Measurements from ENCODE around the gene ATCAY.
"Not testable (repeated sequence)": the region's sequence is repeated elsewhere in the genome, so short reads cannot be mapped to it uniquely, and the experiment has no call there.

Gene ATCAY

DNA sequence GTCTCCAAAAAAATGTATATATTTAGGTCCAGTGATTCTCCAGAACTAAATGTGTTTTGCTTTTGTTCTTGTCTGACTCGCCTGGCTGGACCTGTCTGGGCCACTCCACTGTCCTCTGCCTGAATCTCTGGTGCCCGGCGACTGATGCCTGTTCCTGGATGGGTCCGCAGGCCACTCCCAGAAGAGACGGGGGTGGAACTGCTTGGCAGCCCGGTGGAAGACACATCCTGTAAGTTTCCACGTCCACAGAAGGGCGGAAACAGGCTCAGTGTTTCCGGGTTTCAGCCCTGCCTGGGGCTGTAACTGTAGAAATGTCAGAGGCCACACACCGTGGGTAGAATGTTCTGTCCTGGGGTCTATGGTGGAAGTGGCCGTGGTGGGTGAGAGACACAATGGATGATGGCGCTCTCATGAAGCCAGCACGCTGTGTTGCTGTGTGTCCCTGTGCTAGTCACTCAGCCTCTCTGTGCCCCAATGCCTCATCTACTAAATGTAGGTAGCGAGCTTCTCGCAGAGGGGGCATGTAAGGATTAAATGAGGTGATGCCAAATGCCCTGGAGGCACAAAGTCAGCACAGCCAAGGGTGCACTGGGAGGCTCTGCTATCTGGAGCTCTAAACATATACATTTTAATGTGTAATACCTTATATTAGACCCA lies 22.0 kb downstream of the ATCAY start:
- DNase-seq (ENCODE audit: low spot score), result no peak

GRCh38 chr19:3904233-3904632 lies 23.7 kb downstream of the ATCAY start:
- DNase-seq (ENCODE audit: low spot score), result no peak

DNA sequence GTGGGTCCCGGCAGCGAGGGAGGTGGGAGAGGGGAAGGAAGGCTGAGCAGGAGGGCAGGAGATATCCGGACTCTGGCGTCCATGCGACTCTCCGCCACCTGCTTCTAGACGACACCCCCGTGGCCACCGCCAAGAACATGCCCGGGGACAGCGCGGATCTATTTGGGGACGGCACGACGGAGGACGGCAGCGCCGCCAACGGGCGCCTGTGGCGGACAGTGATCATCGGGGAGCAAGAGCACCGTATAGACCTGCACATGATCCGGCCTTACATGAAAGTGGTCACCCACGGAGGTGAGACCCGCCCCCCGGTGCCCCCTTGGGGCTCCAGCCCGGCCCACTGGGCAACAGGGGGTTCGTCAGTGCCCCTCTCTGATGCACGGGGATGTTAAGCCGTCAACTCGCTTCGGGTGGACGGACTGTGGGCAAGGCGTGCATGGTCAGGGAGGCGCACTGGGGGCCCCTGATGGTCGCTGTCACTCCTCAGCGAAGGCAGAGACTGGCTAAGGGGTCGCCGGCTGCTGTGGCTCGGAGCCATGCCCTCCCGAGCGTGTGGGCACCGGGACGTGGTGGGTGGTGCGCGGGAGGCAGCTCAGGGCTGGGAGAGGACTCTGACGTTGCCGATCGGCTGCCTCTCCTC lies 27.3 kb downstream of the ATCAY start:
- no peak for DNase-seq (ENCODE audit: low spot score)

DNA sequence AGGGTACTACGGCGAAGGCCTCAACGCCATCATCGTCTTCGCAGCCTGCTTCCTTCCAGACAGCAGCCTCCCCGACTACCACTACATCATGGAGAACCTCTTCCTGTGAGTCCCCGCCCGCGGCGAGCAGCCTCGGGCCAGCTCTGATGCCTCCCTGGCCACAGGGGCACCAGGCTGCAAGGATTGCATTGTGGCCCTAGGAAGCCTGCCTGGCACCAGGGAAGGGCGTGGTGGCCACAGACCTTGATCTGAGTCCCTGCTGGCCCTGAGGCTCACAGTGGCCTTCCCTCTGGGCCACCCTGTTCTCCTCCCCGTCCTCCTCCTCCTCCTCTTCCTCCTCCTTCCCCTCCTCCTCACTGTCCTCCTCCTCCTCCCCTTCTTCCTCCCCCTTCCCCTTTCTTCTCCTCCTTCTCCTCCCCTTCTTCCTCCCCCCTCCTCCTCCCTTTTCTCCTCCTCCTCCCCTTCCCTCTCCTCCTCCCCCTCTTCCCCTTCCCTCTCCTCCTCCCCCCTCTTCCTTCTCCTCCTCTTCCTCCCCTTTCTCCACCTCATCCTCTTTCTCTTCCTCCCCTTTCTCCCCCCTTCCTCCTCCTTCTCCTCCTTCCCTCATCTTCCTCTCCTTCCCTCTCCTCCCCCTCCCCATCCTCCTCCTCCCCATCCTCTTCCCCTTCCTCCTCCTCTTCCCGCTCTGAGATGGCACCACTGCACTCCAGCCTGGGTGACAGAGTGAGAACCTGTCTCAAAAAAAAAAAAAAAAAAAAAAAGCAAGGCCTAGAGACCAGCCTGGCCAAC lies 28.0 kb downstream of the ATCAY start:
- DNase-seq (ENCODE audit: low spot score), result no peak

DNA sequence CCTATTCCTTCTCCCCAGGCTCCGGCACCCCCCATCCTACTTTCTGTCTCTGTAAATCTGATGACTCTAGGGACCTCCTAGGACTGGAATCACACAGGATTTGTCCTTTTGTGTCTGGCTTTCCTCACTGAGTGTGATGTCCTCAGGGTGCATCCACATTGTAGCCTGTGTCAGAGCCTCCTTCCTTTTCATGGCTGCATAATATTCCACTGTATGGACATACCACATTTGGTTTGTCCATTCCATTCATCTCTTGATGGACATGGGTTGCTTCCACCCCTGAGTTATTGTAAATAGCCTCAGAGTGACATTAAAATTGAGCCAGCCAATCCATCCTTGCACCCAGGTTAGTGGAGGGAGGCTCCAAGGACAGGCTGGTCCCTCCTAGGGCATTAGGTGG lies 29.6 kb downstream of the ATCAY start:
- DNase-seq (ENCODE audit: low spot score), result no peak

GRCh38 chr19:3914199-3914598 lies 33.7 kb downstream of the ATCAY start:
- no peak for DNase-seq (ENCODE audit: low spot score)

DNA sequence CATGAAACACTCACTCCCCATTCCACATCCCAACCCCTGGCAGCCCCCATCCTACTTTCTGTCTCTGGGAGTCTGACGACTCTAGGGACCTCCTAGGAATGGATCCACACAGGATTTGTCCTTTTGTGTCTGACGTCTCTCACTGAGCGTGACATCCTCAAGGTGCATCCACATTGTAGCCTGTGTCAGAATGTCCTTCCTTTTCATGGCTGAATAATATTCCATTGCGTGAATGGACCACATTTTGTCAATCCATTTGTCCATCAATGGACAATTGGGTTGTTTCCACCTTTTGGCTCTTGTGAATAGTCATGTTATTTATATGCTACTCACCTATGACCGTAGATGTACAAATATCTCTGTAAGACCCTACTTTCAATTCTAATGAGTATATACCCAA lies 35.5 kb downstream of the ATCAY start:
- no peak for DNase-seq (ENCODE audit: low spot score)

- DNase-seq (ENCODE audit: low spot score), result no peak
Measured at GRCh38 chr19:3919793-3920192, 39.3 kb downstream of the ATCAY start.

DNA sequence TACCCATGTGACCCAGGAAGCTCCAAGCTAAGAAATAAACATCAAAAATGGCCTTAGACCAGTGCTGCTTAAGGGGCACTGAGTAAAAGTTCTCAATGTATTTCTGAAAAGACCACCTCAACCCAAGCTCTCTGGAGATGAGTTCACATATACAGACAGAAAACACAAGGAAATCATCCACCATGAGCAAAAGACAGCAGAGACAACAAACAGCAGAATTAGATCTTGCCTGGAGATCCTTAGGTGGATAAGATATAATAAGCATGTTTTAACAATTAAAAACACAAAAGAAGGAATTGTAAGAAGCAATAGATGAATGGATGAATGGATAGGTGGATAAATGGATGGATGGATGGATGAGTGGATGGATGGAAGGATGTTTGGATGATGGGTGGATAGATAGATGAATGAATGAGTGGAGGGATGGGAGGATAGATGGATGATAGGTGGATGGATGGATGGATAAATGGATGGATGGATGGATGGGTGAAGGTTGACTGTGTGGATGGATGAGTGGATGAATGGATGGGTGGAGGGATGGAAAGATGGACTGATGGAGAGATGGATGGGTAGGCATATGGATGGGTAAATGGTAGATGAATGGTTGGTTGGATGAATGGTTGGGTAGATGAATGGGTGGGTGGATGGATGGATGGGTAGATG lies 42.7 kb downstream of the ATCAY start:
- DNase-seq (ENCODE audit: low spot score), result no peak

DNA sequence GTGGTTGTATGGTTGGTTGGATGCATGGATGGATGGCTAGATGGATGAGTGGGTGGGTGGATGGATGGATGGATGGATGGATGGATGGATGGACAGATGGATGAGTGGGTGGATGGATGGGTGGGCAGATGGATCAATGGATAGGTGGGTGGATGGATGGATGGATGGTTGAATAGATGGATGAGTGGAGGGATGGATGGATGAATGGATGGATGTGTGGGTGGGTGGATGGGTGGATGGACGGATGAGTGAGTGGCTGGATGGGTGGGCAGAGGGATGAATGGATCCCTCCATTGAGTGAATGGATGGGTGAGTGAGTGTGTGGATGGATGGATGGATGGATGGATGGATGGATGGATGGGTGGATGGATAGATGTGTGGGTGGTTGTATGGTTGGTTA lies 43.4 kb downstream of the ATCAY start:
- no peak for DNase-seq (ENCODE audit: low spot score)

DNA sequence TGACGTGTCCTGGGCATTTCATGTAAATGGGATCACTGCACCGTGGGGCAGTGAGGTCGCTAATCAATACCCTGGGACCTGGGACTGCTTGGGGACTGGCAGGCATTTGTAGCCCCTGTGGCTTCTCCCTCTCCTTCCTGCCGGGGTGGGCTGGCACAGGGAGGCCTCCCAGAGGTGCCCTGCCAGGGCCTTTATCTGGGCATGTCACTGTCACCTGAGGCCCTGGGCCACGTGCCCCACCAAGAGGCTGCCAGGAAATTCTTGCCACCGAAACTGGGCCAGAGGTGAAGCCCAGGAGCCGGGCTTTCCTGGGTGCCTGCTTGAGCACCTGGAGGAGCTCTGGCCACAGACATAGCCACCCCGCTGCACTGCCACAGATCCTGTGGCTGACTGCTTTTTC lies 50.6 kb downstream of the ATCAY start:
- no peak for DNase-seq (ENCODE audit: low spot score)

GRCh38 chr19:3932931-3933810 lies 52.7 kb downstream of the ATCAY start, which contains the start of gene NMRK2:
TSS of gene NMRK2 (plus strand) at chr19:3933069. CDS start at chr19:3933672, 603 bp downstream.
- DNase-seq (ENCODE audit: low spot score), result no peak

DNA sequence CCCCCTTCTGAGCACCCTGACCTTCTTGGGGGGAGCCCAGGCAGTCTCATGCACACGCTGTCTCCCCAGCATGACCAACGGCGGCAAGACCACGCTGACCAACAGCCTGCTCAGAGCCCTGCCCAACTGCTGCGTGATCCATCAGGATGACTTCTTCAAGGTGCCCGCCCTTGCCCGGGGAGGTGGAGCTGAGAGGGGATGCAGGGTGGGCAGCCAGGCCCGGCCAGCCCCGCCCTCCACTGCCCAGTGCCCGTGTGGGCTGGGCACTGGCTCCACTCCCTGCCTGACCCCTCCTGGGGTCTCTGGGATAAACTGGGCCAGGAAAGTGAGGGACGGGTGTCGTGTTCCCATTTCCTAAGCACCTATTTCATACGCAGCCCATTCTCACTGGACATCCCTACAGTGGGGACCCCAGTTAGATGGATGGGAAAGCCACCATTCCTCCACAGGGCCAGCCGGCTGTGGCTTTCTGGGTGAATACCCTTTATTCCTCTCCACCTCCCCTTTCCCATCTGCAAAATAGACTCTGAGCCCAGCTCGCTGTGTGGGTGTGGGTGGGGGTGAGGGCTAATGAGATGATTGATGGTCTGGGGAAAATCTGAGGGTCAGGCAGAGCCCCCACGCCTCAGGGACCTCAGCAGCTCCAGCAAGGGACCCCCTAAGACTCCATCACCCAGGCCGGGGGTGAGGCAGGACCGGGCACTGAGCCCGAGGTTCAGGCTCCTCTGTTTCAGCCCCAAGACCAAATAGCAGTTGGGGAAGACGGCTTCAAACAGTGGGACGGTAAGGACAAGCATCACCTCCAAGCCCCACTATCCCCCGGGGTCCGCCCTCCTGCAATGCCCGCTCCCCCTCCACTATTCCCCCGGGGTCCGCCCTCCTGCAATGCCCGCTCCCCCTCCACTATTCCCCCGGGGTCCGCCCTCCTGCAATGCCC lies 56.3 kb downstream of the ATCAY start:
- DNase-seq (ENCODE audit: low spot score), result no peak

DNA sequence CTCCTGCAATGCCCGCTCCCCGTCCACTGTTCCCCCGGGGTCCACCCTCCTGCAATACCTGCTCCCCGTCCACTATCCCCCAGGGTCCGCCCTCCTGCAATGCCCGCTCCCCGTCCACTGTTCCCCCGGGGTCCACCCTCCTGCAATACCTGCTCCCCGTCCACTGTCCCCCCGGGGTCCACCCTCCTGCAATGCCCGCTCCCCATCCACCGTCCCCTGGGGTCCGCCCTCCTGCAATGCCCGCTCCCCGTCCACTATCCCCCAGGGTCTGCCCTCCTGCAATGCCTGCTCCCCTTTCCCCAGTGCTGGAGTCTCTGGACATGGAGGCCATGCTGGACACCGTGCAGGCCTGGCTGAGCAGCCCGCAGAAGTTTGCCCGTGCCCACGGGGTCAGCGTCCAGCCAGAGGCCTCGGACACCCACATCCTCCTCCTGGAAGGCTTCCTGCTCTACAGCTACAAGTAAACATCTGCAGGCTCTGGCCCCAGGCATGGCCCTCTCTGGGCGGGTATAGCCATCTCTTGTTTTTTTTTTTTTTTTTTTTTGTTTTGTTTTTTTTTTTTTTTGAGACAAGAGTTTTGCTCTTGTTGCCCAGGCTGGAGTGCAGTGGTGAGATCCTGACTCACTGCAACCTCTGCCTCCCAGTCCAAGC lies 57.9 kb downstream of the ATCAY start:
- DNase-seq (ENCODE audit: low spot score), result not testable (repeated sequence)

DNA sequence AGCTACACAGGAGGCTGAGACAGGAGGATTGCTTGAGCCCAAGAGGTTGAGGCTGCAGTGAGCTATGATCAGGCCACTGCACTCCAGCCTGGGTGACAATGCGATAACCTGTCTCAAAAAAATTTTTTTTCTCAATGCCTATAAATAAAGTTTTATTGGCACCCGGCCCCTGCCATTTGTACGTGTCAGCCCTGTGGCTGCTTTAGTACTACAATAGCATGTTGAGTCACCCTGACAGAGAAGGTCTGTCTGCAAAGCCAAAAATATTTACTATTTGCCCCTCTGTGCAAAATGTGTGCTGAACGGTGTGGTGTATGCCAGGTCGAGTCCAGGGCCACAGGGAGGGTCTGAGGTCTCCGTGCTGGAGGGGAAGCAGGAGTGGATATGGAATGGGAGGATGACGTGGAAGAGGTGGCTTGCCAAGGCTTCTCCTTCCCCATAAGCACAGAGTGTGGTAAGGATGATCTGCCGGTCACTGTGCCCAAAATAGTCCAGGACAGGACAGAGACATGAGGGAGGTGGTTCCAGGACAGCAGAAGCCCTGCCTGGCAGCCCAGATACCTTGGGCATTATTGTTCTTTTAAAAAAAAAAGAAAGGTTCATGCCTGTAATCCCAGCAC lies 62.4 kb downstream of the ATCAY start:
- DNase-seq (ENCODE audit: low spot score), result no peak

- DNase-seq (ENCODE audit: low spot score), result no peak
Measured at GRCh38 chr19:3944018-3944721, 63.7 kb downstream of the ATCAY start.

GRCh38 chr19:3945838-3946237 lies 65.4 kb downstream of the ATCAY start:
- no peak for DNase-seq (ENCODE audit: low spot score)

GRCh38 chr19:3947316-3947933 lies 66.9 kb downstream of the ATCAY start:
- not testable (repeated sequence) for DNase-seq (ENCODE audit: low spot score)

Data from CD4-positive, alpha-beta T cell treated with Interleukin-6 at 100 ng/mL for 8 hours (primary cell).